ENCODE data around the gene ADM2. TPM values are rescaled to one million over a fixed set of nuclear protein-coding genes. Genes with fewer than 3 reads are reported as not detected.

ADM2 gene
- polyA plus RNA-seq, 1 of the 3 experiments (the other 2 are of a cell fraction), result 0.61 TPM

DNA sequence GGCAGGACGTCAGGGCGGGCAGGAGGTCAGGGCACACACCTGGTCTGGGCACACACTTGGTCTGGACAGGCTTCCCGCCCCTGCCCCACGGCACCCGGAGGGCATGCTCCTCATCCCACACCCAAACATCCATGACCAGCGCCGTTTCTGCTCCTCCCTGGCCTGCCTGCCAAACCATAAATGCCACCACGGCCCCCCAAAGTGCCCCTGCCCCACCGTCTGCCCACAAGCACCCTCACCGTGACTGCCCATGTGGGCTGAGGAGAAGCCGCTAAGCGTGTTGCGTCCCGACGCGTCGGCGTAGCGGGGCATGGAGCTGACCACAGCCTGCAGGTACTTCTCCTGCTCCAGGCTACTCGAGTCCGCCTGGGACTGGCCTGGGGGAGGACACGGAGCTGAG, 22.3 kb upstream of the ADM2 start (continued):
- TF ChIP-seq, protein P1, sequence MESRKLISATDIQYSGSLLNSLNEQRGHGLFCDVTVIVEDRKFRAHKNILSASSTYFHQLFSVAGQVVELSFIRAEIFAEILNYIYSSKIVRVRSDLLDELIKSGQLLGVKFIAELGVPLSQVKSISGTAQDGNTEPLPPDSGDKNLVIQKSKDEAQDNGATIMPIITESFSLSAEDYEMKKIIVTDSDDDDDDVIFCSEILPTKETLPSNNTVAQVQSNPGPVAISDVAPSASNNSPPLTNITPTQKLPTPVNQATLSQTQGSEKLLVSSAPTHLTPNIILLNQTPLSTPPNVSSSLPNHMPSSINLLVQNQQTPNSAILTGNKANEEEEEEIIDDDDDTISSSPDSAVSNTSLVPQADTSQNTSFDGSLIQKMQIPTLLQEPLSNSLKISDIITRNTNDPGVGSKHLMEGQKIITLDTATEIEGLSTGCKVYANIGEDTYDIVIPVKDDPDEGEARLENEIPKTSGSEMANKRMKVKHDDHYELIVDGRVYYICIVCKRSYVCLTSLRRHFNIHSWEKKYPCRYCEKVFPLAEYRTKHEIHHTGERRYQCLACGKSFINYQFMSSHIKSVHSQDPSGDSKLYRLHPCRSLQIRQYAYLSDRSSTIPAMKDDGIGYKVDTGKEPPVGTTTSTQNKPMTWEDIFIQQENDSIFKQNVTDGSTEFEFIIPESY (IDR thresholded peaks at IDR 0.05; ENCODE audit: borderline replicate concordance, low read depth), result no peak
- TF ChIP-seq NFIC (IDR thresholded peaks at IDR 0.05; ENCODE audit: borderline replicate concordance) (no peak), TCF12 (IDR thresholded peaks at IDR 0.05) (no peak), RXRA (IDR thresholded peaks at IDR 0.05; ENCODE audit: borderline replicate concordance, low read depth) (no peak), RFX5 (IDR thresholded peaks at IDR 0.05; ENCODE audit: low read length) (no peak)
- TF ChIP-seq, protein P2, sequence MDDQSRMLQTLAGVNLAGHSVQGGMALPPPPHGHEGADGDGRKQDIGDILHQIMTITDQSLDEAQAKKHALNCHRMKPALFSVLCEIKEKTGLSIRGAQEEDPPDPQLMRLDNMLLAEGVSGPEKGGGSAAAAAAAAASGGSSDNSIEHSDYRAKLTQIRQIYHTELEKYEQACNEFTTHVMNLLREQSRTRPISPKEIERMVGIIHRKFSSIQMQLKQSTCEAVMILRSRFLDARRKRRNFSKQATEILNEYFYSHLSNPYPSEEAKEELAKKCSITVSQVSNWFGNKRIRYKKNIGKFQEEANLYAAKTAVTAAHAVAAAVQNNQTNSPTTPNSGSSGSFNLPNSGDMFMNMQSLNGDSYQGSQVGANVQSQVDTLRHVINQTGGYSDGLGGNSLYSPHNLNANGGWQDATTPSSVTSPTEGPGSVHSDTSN (IDR thresholded peaks at IDR 0.05), result no peak

DNA sequence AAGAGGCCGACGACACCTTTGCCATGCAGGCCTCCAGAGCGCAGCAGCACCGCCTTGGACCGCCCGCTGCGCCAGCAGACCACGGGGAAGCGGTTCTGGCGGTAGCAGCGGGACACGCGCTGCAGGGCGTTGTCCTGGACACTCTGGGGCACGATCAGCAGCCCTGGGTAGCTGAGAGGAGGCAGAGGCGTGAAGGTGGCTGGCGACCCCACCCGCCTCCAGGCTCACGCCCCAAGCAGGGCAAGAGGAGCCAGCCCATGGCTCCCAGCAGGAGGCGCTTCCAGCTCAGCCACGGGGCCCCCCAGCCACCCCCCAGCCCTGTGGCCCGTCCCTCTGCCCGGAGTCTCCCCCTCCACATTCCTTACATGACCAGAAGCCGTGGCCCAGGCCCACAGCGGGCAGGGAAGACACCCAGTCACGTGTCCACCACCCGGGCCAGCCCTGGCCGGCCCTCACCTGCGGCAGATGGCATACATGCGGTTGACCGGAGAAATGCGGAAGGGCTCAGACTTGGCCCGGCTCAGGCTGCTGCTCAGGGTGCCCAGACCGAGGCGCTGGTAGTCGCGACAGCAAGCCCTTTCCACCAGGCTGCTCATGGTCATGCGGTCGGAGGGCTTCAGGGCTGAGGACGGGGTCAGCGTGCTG, 21.7 kb upstream of the ADM2 start:
- Histone ChIP-seq H4K20me1 (ENCODE audit: insufficient read depth) (no peaks in the 10 kb centered on the region), H3K79me2 (ENCODE audit: insufficient read depth) (no peaks in the 10 kb centered on the region), H3K4me2 (no peak overlapping the region), H3K4me3 (ENCODE audit: low read depth in 2 of 2, low read length in 1 of 2) (no peak overlapping the region), H3K27ac (ENCODE audit: low read depth in 2 of 2, low read length in 1 of 2) (no peak overlapping the region), H3K9me2 (no peaks in the 10 kb centered on the region), H3K9me3 (no peaks in the 10 kb centered on the region), H3K27me3 (ENCODE audit: insufficient read depth) (no peaks in the 10 kb centered on the region), H3F3A (replicated peaks; ENCODE audit: insufficient read depth) (no peaks in the 10 kb centered on the region), H2AFZ (ENCODE audit: low read depth) (no peak overlapping the region), H3K9ac (no peak overlapping the region), H3K36me3 (replicated peaks in 1 of 2; ENCODE audit: control insufficient read depth in 1 of 2, insufficient read depth in 2 of 2, low read length in 1 of 2) (peaks cover 0 to 72% of the 10 kb centered on the region in 2 experiments), H3K4me1 (ENCODE audit: control insufficient read depth in 1 of 2, insufficient read depth in 2 of 2, low read depth in 1 of 2, low read length in 1 of 2) (no peaks in the 10 kb centered on the region)
- DNase-seq, result no peak
- 98% methylated on average over 14 of the region's 41 CpGs for WGBS (ENCODE audit: low lambda C conversion rate)
- ChIA-PET POLR2A (no interaction called here), CTCF (interaction anchor here (1.0 kb wide), 1 partner anchor 39 kb away, joined by 3 read pairs; no protein-coding TSS in a partner anchor)
- TF ChIP-seq, protein P3, sequence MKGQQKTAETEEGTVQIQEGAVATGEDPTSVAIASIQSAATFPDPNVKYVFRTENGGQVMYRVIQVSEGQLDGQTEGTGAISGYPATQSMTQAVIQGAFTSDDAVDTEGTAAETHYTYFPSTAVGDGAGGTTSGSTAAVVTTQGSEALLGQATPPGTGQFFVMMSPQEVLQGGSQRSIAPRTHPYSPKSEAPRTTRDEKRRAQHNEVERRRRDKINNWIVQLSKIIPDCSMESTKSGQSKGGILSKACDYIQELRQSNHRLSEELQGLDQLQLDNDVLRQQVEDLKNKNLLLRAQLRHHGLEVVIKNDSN (IDR thresholded peaks at IDR 0.05; ENCODE audit: borderline replicate concordance, low read depth), result no peak
- TF ChIP-seq SMC3 (IDR thresholded peaks at IDR 0.05; ENCODE audit: low read depth, low read length), result no peak

DNA sequence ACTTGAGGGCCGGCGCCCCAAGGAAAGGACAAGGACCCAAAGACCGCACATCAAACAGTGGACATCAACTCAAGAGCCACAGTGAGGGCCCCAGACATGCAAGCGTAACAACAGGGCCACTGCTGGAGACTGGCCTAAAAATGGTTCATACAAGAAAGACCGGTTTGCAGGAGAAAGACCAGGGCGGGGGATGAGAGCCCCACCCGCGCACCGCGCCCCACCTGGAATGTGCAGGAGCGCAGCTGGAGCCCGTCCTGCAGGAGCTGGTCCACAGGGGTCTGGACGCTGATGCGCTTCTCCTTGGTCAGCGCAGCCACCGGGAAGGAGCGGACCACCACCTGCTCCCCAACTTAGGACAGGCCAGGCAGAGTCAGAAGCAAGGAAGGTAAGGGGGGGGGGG, 20.4 kb upstream of the ADM2 start:
- Histone ChIP-seq H3K36me3 (replicated peaks in 1 of 2; ENCODE audit: control insufficient read depth in 1 of 2, insufficient read depth in 2 of 2, low read length in 1 of 2) (peaks cover 0 to 82% of the 10 kb centered on the region in 2 experiments), H2AFZ (ENCODE audit: low read depth) (no peak overlapping the region), H3K9me3 (no peaks in the 10 kb centered on the region), H3K4me2 (no peak overlapping the region), H4K20me1 (ENCODE audit: insufficient read depth) (no peaks in the 10 kb centered on the region), H3K9ac (no peak overlapping the region), H3K4me3 (ENCODE audit: low read depth in 2 of 2, low read length in 1 of 2) (no peak overlapping the region), H3K4me1 (ENCODE audit: control insufficient read depth in 1 of 2, insufficient read depth in 2 of 2, low read depth in 1 of 2, low read length in 1 of 2) (no peaks in the 10 kb centered on the region), H3F3A (replicated peaks; ENCODE audit: insufficient read depth) (no peaks in the 10 kb centered on the region), H3K27me3 (ENCODE audit: insufficient read depth) (no peaks in the 10 kb centered on the region), H3K79me2 (ENCODE audit: insufficient read depth) (no peaks in the 10 kb centered on the region), H3K9me2 (no peaks in the 10 kb centered on the region), H3K27ac (ENCODE audit: low read depth in 2 of 2, low read length in 1 of 2) (no peak overlapping the region)
- 95% methylated on average over 7 of the region's 17 CpGs for WGBS (ENCODE audit: low lambda C conversion rate)
- DNase-seq, result no peak
- POLR2A ChIA-PET, result no interaction called here
- CTCF ChIA-PET, result interaction anchor here (1.1 kb wide), 1 partner anchor 69 kb away, joined by 3 read pairs; no protein-coding TSS in a partner anchor
- TF ChIP-seq GATA2 (CRISPR knock-in tag; IDR thresholded peaks at IDR 0.05) (no peak), POLR2AphosphoS5 (IDR thresholded peaks at IDR 0.05; ENCODE audit: low read depth, low read length) (no peak), FOXM1 (IDR thresholded peaks at IDR 0.05; ENCODE audit: low read depth) (no peak), JUND (IDR thresholded peaks at IDR 0.05) (no peak), NFIC (IDR thresholded peaks at IDR 0.05; ENCODE audit: borderline replicate concordance) (no peak), RAD21 (IDR thresholded peaks at IDR 0.05; ENCODE audit: low read length) (no peak), GABPA (IDR thresholded peaks at IDR 0.05; ENCODE audit: low read depth) (no peak), CHD2 (IDR thresholded peaks at IDR 0.05; ENCODE audit: low read length, partially characterized antibody) (no peak), RXRA (IDR thresholded peaks at IDR 0.05; ENCODE audit: borderline replicate concordance, low read depth) (no peak), RFX5 (IDR thresholded peaks at IDR 0.05; ENCODE audit: low read length) (no peak), TEAD4 (IDR thresholded peaks at IDR 0.05; ENCODE audit: borderline replicate concordance, insufficient read depth) (no peak)
- TF ChIP-seq, protein P4, sequence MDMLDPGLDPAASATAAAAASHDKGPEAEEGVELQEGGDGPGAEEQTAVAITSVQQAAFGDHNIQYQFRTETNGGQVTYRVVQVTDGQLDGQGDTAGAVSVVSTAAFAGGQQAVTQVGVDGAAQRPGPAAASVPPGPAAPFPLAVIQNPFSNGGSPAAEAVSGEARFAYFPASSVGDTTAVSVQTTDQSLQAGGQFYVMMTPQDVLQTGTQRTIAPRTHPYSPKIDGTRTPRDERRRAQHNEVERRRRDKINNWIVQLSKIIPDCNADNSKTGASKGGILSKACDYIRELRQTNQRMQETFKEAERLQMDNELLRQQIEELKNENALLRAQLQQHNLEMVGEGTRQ (IDR thresholded peaks at IDR 0.05; ENCODE audit: borderline replicate concordance, low read depth, low read length), result no peak
- TF ChIP-seq, protein P2 (IDR thresholded peaks at IDR 0.05), result no peak
- TF ChIP-seq, protein P1 (IDR thresholded peaks at IDR 0.05; ENCODE audit: borderline replicate concordance, low read depth), result no peak

Measured in SK-N-SH (cell line).